Measurements from ENCODE around the gene PAX8. TPM values are rescaled to one million over a fixed set of nuclear protein-coding genes. Genes with fewer than 3 reads are reported as not detected.

Gene PAX8
- total RNA-seq, 2 donors from 2014 or later: 1.1 to 1.9 TPM

GRCh38 chr2:113282747-113283533 is 4.2 kb upstream of the PAX8 start:
- Histone ChIP-seq H3K4me3 (no peak overlapping the region), H3K9ac (ENCODE audit: low read depth in 2 of 2, low read length in 2 of 2) (peak overlapping the region in 1 of 2 donors; percentile 22), H3K27me3 (peaks cover 6% of the 10 kb centered on the region), H3K27ac (peak overlapping the region; percentile 53), H3K36me3 (no peaks in the 10 kb centered on the region), H3K9me3 (no peaks in the 10 kb centered on the region), H3K4me1 (peaks cover 10% of the 10 kb centered on the region)
- no peak for TF ChIP-seq CTCF (IDR thresholded peaks at IDR 0.05)
- intact Hi-C loops (cut with DNase I): no loop called here
- DNase-seq: peak; percentile 69

- no peak for TF ChIP-seq CTCF (IDR thresholded peaks at IDR 0.05)
- H3K27me3 ChIP-seq: peaks cover 15% of the 10 kb centered on the region
- peaks cover 10% of the 10 kb centered on the region for H3K4me1 ChIP-seq
- H3K9ac ChIP-seq (ENCODE audit: low read depth in 2 of 2, low read length in 2 of 2): peak overlapping the region in 1 of 2 donors; percentile 22
- H3K27ac ChIP-seq: peak overlapping the region; percentile 53
- DNase-seq: no peak
- intact Hi-C loops (cut with DNase I): no loop called here
- no peaks in the 10 kb centered on the region for H3K9me3 ChIP-seq
- no peak overlapping the region for H3K4me3 ChIP-seq
- H3K36me3 ChIP-seq: no peaks in the 10 kb centered on the region
Observed at GRCh38 chr2:113281910-113282746, 3.4 kb upstream of the PAX8 start.

GRCh38 chr2:113278073-113278741 is 514 bp downstream of the PAX8 start:
- Histone ChIP-seq H3K27me3 (peaks cover 24% of the 10 kb centered on the region), H3K9ac (ENCODE audit: low read depth in 2 of 2, low read length in 2 of 2) (no peak overlapping the region), H3K4me1 (peaks cover 1% of the 10 kb centered on the region), H3K36me3 (no peaks in the 10 kb centered on the region), H3K4me3 (no peak overlapping the region), H3K9me3 (no peaks in the 10 kb centered on the region), H3K27ac (no peak overlapping the region)
- no peak for TF ChIP-seq CTCF (IDR thresholded peaks at IDR 0.05)
- DNase-seq: no peak
- intact Hi-C loops (cut with DNase I): no loop called here

GRCh38 chr2:113277474-113278072 is 1.1 kb downstream of the PAX8 start:
- intact Hi-C loops (cut with DNase I): no loop called here
- Histone ChIP-seq H3K9me3 (no peaks in the 10 kb centered on the region), H3K36me3 (no peaks in the 10 kb centered on the region), H3K27ac (no peak overlapping the region), H3K4me1 (no peaks in the 10 kb centered on the region), H3K4me3 (no peak overlapping the region), H3K27me3 (peaks cover 24% of the 10 kb centered on the region), H3K9ac (ENCODE audit: low read depth in 2 of 2, low read length in 2 of 2) (no peak overlapping the region)
- no peak for TF ChIP-seq CTCF (IDR thresholded peaks at IDR 0.05)
- no peak for DNase-seq
